SK-N-SH treated with all-trans-retinoic acid at 6 μM for 48 hours (cell line): ENCODE data around the gene ABCC12.

Experiments used
- ATAC-seq: fragments of 200-7000 bp; cut with Tn5 transposase; 3 replicates; pipeline ENCODE4 v1.9.1; 2020; ENCODE audit warnings: mild to moderate bottlenecking, moderate library complexity
- ARNTL ChIP-seq: fragments of 450-650 bp; formaldehyde crosslinking; IDR thresholded peaks from 2 replicates; pipeline ENCODE4 v1.5.0; 2020; ENCODE audit warnings: low read depth, mild to moderate bottlenecking, moderate library complexity, borderline replicate concordance
- BACH2 ChIP-seq: fragments of 250-450 bp; sonication (Bioruptor Pico); IDR thresholded peaks from 2 replicates; pipeline ENCODE4 v1.9.0; 2021; ENCODE audit warnings: mild to moderate bottlenecking, borderline replicate concordance
- CSDC2 ChIP-seq: fragments of 250-450 bp; sonication (Bioruptor Pico); IDR thresholded peaks from 2 replicates; pipeline ENCODE4 v1.5.0; 2020; ENCODE audit warnings: mild to moderate bottlenecking, moderate library complexity
- ESRRG ChIP-seq: fragments of 250-450 bp; sonication (Bioruptor Pico); IDR thresholded peaks from 2 replicates; pipeline ENCODE4 v1.6.1; 2021; ENCODE audit warnings: mild to moderate bottlenecking
- GLIS3 ChIP-seq: fragments of 250-450 bp; sonication (Bioruptor Pico); IDR thresholded peaks from 2 replicates; pipeline ENCODE4 v1.5.0; 2020; ENCODE audit warnings: mild to moderate bottlenecking, moderate library complexity
- ISL1 ChIP-seq: fragments of 250-450 bp; sonication (Bioruptor Pico); IDR thresholded peaks from 2 replicates; pipeline ENCODE4 v2.1.2; 2022; ENCODE audit warnings: mild to moderate bottlenecking, moderate library complexity
- OSR1 ChIP-seq: fragments of 250-450 bp; sonication (Bioruptor Pico); IDR thresholded peaks from 2 replicates; pipeline ENCODE4 v1.8.0; 2022; ENCODE audit warnings: moderate library complexity, mild to moderate bottlenecking, inconsistent platforms
- PPARA ChIP-seq: fragments of 250-450 bp; sonication (Bioruptor Pico); IDR thresholded peaks from 2 replicates; pipeline ENCODE4 v1.5.0; 2020; ENCODE audit warnings: mild to moderate bottlenecking, borderline replicate concordance
- RARB ChIP-seq: fragments of 250-450 bp; sonication (Bioruptor Pico); IDR thresholded peaks from 2 replicates; pipeline ENCODE4 v1.8.0; 2021; ENCODE audit warnings: mild to moderate bottlenecking, moderate library complexity
- SNAI2 ChIP-seq: fragments of 250-450 bp; sonication (Bioruptor Pico); IDR thresholded peaks from 2 replicates; pipeline ENCODE4 v1.5.0; 2020; ENCODE audit warnings: mild to moderate bottlenecking, moderate library complexity
- TCF4 ChIP-seq: fragments of 250-450 bp; sonication (Bioruptor Pico); IDR thresholded peaks from 2 replicates; pipeline ENCODE4 v1.8.0; 2021; ENCODE audit warnings: mild to moderate bottlenecking, moderate library complexity, borderline replicate concordance
- TOX ChIP-seq: fragments of 250-450 bp; sonication (Bioruptor Pico); IDR thresholded peaks from 2 replicates; pipeline ENCODE4 v1.8.0; 2021; ENCODE audit warnings: mild to moderate bottlenecking, moderate library complexity, borderline replicate concordance
- ZC3H10 ChIP-seq: fragments of 250-450 bp; sonication (Bioruptor Pico); IDR thresholded peaks from 2 replicates; pipeline ENCODE4 v1.5.1; 2021; ENCODE audit warnings: mild to moderate bottlenecking, moderate library complexity
- ZFP3 ChIP-seq: fragments of 250-450 bp; sonication (Bioruptor Pico); IDR thresholded peaks from 2 replicates; pipeline ENCODE4 v1.5.0; 2020; ENCODE audit warnings: mild to moderate bottlenecking, moderate library complexity
- ZFP30 ChIP-seq: fragments of 450-650 bp; formaldehyde crosslinking; IDR thresholded peaks from 2 replicates; pipeline ENCODE4 v1.5.0; 2022; ENCODE audit warnings: mild to moderate bottlenecking, moderate library complexity
- ZNF565 ChIP-seq: fragments of 450-650 bp; formaldehyde crosslinking; conservative IDR thresholded peaks from 2 replicates; pipeline ENCODE4 v1.5.0; 2020; ENCODE audit warnings: low read depth, mild to moderate bottlenecking, moderate library complexity
- ZNF70 ChIP-seq: fragments of 450-650 bp; formaldehyde crosslinking; IDR thresholded peaks from 2 replicates; pipeline ENCODE4 v1.5.0; 2020; ENCODE audit warnings: mild to moderate bottlenecking, moderate library complexity
- ZNF8 ChIP-seq: fragments of 450-650 bp; formaldehyde crosslinking; IDR thresholded peaks from 2 replicates; pipeline ENCODE4 v1.5.0; 2020; ENCODE audit warnings: mild to moderate bottlenecking, moderate library complexity
- TF ChIP-seq, protein P1 (sequence below): fragments of 250-450 bp; sonication (Bioruptor Pico); IDR thresholded peaks from 2 replicates; pipeline ENCODE4 v1.8.0; 2020; ENCODE audit warnings: mild to moderate bottlenecking, moderate library complexity, borderline replicate concordance
- TF ChIP-seq, protein P2 (sequence below): fragments of 250-450 bp; sonication (Bioruptor Pico); IDR thresholded peaks from 2 replicates; pipeline ENCODE4 v1.5.1; 2020; ENCODE audit warnings: low read depth, mild to moderate bottlenecking, moderate library complexity
- TF ChIP-seq, protein P3 (sequence below): fragments of 250-450 bp; sonication (Bioruptor Pico); IDR thresholded peaks from 2 replicates; pipeline ENCODE4 v1.5.1; 2021; ENCODE audit warnings: mild to moderate bottlenecking, moderate library complexity
- TF ChIP-seq, protein P4 (sequence below): fragments of 250-450 bp; sonication (Bioruptor Pico); IDR thresholded peaks from 2 replicates; pipeline ENCODE4 v1.5.0; 2020; ENCODE audit warnings: mild to moderate bottlenecking, moderate library complexity

ABCC12 gene

DNA sequence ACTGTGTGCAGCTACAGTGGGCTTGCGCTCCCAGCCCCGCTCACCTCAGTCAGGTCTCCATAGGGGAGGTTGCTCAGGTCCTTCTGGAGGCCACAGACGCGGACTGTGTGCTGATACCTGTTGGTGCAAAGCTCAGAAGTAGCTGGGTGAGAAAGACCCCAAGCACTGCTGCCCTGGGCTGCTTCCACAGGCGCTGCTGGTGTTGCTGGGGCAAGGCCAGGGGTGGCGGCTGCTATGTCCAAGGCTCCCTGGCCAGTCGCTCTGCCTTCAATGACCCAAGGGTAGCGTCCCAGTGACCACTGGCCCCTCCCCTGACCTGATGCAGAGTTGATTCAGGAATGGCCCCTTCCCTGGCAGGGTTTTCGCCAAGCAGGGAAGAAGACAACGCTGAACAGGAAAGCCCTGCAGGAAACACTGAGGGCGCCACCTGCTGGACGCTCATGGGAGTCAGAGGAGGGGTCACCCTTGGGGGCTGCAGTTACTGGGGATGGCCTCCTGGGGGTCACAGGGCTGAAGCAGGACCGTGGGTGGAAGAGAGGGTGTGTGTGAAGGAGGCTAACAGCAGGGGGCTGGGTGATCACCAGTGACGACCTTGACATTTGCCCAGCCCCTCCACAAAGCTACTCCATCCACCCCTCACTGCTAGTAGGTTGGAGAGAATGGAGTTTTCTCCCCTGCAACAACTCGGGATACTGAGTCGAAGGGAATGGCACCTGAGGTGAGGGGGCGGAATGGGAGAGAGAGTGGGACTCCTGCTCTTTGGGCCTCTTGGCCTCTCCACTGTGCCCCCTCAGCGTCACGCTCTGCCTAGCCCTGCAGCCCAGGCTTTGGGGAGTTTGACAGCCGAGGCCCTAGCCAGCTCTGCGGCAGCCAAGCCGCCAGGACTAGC, 38.3 kb downstream of the ABCC12 start:
- peak; percentile 91 for ATAC-seq
- TF ChIP-seq ISL1 = no peak
- TF ChIP-seq ESRRG (CRISPR knock-in tag) = no peak
- no peak for TF ChIP-seq ZC3H10 (CRISPR knock-in tag)
- no peak for TF ChIP-seq ARNTL (CRISPR knock-in tag)
- TF ChIP-seq ZNF70 (CRISPR knock-in tag) = no peak

DNA sequence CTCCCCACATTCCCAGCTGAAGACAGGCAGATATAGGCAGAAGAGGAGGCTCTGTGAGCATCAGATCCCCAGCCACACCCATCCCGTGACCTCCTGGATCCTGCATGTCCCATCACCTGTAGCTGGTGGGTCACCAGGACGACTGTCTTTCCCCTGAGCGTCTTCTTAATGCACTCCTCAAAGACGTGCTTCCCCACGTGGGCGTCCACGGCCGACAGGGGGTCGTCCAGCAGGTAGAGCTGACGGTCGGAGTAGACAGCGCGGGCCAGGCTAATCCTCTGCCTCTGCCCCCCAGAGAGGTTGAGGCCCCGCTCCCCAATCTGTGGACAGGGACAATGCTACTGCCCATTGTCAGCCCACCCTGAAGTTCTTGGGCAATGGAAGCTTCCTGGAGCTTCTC, 40.5 kb downstream of the ABCC12 start:
- no peak for ATAC-seq
- TF ChIP-seq ZFP30 (CRISPR knock-in tag) (no peak), ZNF565 (no peak), GLIS3 (CRISPR knock-in tag) (no peak), RARB (CRISPR knock-in tag) (no peak), TOX (no peak), ZC3H10 (CRISPR knock-in tag) (no peak), PPARA (no peak), OSR1 (no peak), CSDC2 (CRISPR knock-in tag) (no peak), ZNF70 (CRISPR knock-in tag) (no peak), ISL1 (no peak)
- TF ChIP-seq, protein P1, sequence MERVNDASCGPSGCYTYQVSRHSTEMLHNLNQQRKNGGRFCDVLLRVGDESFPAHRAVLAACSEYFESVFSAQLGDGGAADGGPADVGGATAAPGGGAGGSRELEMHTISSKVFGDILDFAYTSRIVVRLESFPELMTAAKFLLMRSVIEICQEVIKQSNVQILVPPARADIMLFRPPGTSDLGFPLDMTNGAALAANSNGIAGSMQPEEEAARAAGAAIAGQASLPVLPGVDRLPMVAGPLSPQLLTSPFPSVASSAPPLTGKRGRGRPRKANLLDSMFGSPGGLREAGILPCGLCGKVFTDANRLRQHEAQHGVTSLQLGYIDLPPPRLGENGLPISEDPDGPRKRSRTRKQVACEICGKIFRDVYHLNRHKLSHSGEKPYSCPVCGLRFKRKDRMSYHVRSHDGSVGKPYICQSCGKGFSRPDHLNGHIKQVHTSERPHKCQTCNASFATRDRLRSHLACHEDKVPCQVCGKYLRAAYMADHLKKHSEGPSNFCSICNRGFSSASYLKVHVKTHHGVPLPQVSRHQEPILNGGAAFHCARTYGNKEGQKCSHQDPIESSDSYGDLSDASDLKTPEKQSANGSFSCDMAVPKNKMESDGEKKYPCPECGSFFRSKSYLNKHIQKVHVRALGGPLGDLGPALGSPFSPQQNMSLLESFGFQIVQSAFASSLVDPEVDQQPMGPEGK (CRISPR knock-in tag) = no peak
- TF ChIP-seq, protein P2, sequence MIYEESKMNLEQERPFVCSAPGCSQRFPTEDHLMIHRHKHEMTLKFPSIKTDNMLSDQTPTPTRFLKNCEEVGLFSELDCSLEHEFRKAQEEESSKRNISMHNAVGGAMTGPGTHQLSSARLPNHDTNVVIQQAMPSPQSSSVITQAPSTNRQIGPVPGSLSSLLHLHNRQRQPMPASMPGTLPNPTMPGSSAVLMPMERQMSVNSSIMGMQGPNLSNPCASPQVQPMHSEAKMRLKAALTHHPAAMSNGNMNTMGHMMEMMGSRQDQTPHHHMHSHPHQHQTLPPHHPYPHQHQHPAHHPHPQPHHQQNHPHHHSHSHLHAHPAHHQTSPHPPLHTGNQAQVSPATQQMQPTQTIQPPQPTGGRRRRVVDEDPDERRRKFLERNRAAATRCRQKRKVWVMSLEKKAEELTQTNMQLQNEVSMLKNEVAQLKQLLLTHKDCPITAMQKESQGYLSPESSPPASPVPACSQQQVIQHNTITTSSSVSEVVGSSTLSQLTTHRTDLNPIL (CRISPR knock-in tag) = no peak
- TF ChIP-seq, protein P3, sequence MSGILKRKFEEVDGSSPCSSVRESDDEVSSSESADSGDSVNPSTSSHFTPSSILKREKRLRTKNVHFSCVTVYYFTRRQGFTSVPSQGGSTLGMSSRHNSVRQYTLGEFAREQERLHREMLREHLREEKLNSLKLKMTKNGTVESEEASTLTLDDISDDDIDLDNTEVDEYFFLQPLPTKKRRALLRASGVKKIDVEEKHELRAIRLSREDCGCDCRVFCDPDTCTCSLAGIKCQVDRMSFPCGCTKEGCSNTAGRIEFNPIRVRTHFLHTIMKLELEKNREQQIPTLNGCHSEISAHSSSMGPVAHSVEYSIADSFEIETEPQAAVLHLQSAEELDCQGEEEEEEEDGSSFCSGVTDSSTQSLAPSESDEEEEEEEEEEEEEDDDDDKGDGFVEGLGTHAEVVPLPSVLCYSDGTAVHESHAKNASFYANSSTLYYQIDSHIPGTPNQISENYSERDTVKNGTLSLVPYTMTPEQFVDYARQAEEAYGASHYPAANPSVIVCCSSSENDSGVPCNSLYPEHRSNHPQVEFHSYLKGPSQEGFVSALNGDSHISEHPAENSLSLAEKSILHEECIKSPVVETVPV = no peak
- TF ChIP-seq, protein P4, sequence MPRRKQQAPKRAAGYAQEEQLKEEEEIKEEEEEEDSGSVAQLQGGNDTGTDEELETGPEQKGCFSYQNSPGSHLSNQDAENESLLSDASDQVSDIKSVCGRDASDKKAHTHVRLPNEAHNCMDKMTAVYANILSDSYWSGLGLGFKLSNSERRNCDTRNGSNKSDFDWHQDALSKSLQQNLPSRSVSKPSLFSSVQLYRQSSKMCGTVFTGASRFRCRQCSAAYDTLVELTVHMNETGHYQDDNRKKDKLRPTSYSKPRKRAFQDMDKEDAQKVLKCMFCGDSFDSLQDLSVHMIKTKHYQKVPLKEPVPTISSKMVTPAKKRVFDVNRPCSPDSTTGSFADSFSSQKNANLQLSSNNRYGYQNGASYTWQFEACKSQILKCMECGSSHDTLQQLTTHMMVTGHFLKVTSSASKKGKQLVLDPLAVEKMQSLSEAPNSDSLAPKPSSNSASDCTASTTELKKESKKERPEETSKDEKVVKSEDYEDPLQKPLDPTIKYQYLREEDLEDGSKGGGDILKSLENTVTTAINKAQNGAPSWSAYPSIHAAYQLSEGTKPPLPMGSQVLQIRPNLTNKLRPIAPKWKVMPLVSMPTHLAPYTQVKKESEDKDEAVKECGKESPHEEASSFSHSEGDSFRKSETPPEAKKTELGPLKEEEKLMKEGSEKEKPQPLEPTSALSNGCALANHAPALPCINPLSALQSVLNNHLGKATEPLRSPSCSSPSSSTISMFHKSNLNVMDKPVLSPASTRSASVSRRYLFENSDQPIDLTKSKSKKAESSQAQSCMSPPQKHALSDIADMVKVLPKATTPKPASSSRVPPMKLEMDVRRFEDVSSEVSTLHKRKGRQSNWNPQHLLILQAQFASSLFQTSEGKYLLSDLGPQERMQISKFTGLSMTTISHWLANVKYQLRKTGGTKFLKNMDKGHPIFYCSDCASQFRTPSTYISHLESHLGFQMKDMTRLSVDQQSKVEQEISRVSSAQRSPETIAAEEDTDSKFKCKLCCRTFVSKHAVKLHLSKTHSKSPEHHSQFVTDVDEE (CRISPR knock-in tag) = no peak
- TF ChIP-seq, all 23 proteins: peak for 0

DNA sequence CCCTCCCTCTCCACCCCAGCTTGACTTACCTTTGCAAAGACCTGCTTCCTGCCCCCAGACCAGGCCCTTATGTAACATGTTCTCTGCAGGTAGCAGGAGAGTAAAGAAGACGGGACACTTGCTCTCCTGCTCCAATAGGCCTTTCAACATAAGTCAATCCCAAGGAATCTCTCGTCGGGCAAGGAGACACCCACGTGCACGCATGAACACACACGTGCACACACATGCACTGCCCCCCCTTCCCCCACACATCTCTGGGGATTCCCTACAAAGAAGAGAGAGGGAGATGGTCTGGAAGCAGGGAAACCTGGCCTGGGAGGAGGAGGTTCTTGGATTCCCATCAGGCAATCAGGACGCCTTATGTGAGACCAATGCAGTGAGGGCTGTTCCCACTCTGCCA, 41.4 kb downstream of the ABCC12 start:
- TF ChIP-seq PPARA (no peak), ARNTL (CRISPR knock-in tag) (no peak), SNAI2 (no peak), BACH2 (CRISPR knock-in tag) (no peak), ZFP3 (CRISPR knock-in tag) (no peak), ZNF8 (CRISPR knock-in tag) (no peak), TCF4 (CRISPR knock-in tag) (no peak), ZC3H10 (CRISPR knock-in tag) (no peak), GLIS3 (CRISPR knock-in tag) (no peak), ZFP30 (CRISPR knock-in tag) (no peak), ZNF565 (no peak), ZNF70 (CRISPR knock-in tag) (no peak), RARB (CRISPR knock-in tag) (no peak)
- TF ChIP-seq, protein P1 (CRISPR knock-in tag) = no peak
- no peak for ATAC-seq
